GM19023 (cell line): ENCODE data around the gene NUDT4B.
"Not testable (repeated sequence)": the region's sequence is repeated elsewhere in the genome, so short reads cannot be mapped to it uniquely, and the experiment has no call there.

Experiments used
- ATAC-seq: cut with Tn5 transposase; IDR thresholded peaks from one replicate; pipeline ENCODE4 v1.9.1; 2021; ENCODE audit warnings: mild to moderate bottlenecking, moderate library complexity; ENCODE audit not compliant: unreplicated experiment

The NUDT4B gene

GRCh38 chr1:148793762-148794332 lies 45.3 kb downstream of the NUDT4B start:
- not testable (repeated sequence) for ATAC-seq
